K562 (cell line): ENCODE data around the gene OTOP3. TPM values are rescaled to one million over a fixed set of nuclear protein-coding genes. Genes with fewer than 3 reads are reported as not detected.

Experiments used
- CBX3 ChIP-seq, 2 experiments: IDR thresholded peaks; 1 replicate in 1 of 2; 2 replicates in 1 of 2; pipeline ENCODE4 v1.6.1; 2012; ENCODE audit warnings: inconsistent platforms in 2 of 2, low read length in 2 of 2, borderline replicate concordance in 1 of 2, control low read depth in 1 of 2
- CEBPB ChIP-seq: fragments of 450-650 bp; IDR thresholded peaks from 2 replicates; pipeline ENCODE4 v1.6.1; 2016; ENCODE audit warnings: missing genetic modification characterization, missing compliant biosample characterization
- GABPB1 ChIP-seq: sonication (generic); formaldehyde crosslinking; IDR thresholded peaks from 2 replicates; pipeline ENCODE4 v1.8.0; 2022; ENCODE audit warnings: mild to moderate bottlenecking, missing genetic modification reagents
- GTF2E2 ChIP-seq: fragments of 200-800 bp; sonication (Bioruptor generic); IDR thresholded peaks from 2 replicates; pipeline ENCODE4 v1.6.1; 2016; ENCODE audit warnings: missing genetic modification characterization, missing compliant biosample characterization
- LEF1 ChIP-seq: fragments of 450-650 bp; IDR thresholded peaks from 2 replicates; pipeline ENCODE4 v1.6.1; 2016; ENCODE audit warnings: mild to moderate bottlenecking
- SRF ChIP-seq, 2 experiments: fragments of 250-450, 450-650 bp in 1 of 2; sonication (Bioruptor Pico) in 1 of 2; sonication (generic) in 1 of 2; formaldehyde crosslinking; IDR thresholded peaks; 2 replicates each; pipeline versions ENCODE4 v1.5.0 to v1.5.1; 2020 to 2022; ENCODE audit warnings: mild to moderate bottlenecking in 1 of 2, missing genetic modification reagents in 1 of 2
- ZNF24 ChIP-seq: fragments of 450-650 bp; IDR thresholded peaks from 2 replicates; pipeline ENCODE4 v1.6.1; 2016
- polyA plus RNA-seq, 8 experiments: library from polyadenylated mRNA; depleted of rRNA in 4 of 8; stranded (reverse) in 5 of 8; unstranded in 3 of 8; fragments of >200 nt; fragmentation: Nextera tagmentation in 2 of 8; fragmentation: Illumina TruSeq in 1 of 8; extraction: Ambion mirVana in 2 of 8; extraction: Trizol in 1 of 8; gene quantifications; 2 replicates each; pipeline versions ENCODE4 v1.2.1 to v1.2.3, GENCODE V29; 2011 to 2014; ENCODE audit warnings: inconsistent platforms in 1 of 8, missing spikeins in 1 of 8
- total RNA-seq, 7 experiments: library from RNA; depleted of rRNA in 6 of 7; stranded (reverse); fragments of >200 nt in 6 of 7; fragmentation: Illumina TruSeq in 2 of 7; extraction: Trizol in 2 of 7; gene quantifications; 2 replicates each; pipeline versions ENCODE4 v1.2.1 to v1.2.3, GENCODE V29; 2011 to 2021; ENCODE audit warnings: low replicate concordance in 1 of 7
- TF ChIP-seq, protein P1 (sequence below): fragments of 450-650 bp; conservative IDR thresholded peaks from 2 replicates; pipeline ENCODE4 v1.6.1; 2016; ENCODE audit warnings: missing genetic modification characterization, low read depth, mild to moderate bottlenecking, missing compliant biosample characterization, moderate library complexity
- TF ChIP-seq, protein P2 (sequence below): fragments of 450-650 bp; conservative IDR thresholded peaks from 2 replicates; pipeline ENCODE4 v1.6.1; 2016; ENCODE audit warnings: missing genetic modification characterization, low read depth, mild to moderate bottlenecking, control low read depth, missing compliant biosample characterization
- TF ChIP-seq, protein P3 (sequence below): fragments of 450-650 bp; IDR thresholded peaks from 2 replicates; pipeline ENCODE4 v1.6.1; 2016; ENCODE audit warnings: borderline replicate concordance
- TF ChIP-seq, protein P4 (sequence below): sonication (generic); formaldehyde crosslinking; IDR thresholded peaks from 2 replicates; pipeline ENCODE4 v1.8.0; 2022; ENCODE audit warnings: mild to moderate bottlenecking, low read depth, missing genetic modification reagents
- TF ChIP-seq, protein P5 (sequence below): fragments of 250-450 bp; sonication (Bioruptor Pico); IDR thresholded peaks from 2 replicates; pipeline ENCODE4 v1.4.0; 2020
- TF ChIP-seq, protein P6 (sequence below): sonication (generic); formaldehyde crosslinking; IDR thresholded peaks from 2 replicates; pipeline ENCODE4 v1.8.1; 2022; ENCODE audit warnings: missing genetic modification reagents

The OTOP3 gene
- total and polyA plus RNA-seq, 9 of the 15 experiments (the other 6 are each of a cell fraction or from before 2014, with no cell fraction given): not detected

DNA sequence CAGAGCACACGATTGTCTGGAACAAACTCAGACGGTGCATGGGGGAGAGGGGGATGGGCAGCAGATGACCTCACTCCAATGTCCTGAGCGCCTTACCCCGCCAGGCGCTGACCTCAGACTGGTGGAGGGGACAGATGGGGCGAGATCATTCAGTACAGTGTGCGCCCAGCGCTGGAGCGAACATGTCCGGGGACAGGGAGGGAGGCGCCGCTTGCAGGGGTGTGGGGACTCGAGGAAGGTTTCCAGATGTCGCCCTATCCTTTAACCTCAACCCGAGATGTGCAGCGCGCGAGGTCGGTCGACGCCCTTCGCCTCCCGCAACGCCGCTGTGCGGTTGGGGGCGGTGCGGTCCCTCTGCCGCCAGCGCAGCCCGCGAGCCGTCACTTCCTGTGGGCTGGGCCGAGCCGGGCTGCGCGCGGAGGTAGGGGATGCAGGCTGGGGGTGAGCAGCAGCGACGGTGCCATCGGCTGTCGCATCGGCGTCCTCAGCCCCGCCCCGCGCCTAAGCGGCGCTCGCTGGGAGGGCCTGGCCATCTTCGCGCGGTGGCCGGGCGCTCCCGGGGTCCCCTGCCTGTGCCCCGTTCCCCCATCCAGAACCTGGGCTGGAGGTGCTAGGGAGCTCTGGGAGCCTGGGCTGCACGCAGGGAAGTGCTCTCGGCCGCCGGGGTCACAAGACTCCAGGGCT is 46.4 kb downstream of the OTOP3 start (continued):
- TF ChIP-seq, protein P1, sequence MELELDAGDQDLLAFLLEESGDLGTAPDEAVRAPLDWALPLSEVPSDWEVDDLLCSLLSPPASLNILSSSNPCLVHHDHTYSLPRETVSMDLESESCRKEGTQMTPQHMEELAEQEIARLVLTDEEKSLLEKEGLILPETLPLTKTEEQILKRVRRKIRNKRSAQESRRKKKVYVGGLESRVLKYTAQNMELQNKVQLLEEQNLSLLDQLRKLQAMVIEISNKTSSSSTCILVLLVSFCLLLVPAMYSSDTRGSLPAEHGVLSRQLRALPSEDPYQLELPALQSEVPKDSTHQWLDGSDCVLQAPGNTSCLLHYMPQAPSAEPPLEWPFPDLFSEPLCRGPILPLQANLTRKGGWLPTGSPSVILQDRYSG (tag): peak; percentile 27; the same call in 1 of the 2 replicates
- TF ChIP-seq, protein P2, sequence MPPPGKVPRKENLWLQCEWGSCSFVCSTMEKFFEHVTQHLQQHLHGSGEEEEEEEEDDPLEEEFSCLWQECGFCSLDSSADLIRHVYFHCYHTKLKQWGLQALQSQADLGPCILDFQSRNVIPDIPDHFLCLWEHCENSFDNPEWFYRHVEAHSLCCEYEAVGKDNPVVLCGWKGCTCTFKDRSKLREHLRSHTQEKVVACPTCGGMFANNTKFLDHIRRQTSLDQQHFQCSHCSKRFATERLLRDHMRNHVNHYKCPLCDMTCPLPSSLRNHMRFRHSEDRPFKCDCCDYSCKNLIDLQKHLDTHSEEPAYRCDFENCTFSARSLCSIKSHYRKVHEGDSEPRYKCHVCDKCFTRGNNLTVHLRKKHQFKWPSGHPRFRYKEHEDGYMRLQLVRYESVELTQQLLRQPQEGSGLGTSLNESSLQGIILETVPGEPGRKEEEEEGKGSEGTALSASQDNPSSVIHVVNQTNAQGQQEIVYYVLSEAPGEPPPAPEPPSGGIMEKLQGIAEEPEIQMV (tag): no peak
- TF ChIP-seq, protein P3, sequence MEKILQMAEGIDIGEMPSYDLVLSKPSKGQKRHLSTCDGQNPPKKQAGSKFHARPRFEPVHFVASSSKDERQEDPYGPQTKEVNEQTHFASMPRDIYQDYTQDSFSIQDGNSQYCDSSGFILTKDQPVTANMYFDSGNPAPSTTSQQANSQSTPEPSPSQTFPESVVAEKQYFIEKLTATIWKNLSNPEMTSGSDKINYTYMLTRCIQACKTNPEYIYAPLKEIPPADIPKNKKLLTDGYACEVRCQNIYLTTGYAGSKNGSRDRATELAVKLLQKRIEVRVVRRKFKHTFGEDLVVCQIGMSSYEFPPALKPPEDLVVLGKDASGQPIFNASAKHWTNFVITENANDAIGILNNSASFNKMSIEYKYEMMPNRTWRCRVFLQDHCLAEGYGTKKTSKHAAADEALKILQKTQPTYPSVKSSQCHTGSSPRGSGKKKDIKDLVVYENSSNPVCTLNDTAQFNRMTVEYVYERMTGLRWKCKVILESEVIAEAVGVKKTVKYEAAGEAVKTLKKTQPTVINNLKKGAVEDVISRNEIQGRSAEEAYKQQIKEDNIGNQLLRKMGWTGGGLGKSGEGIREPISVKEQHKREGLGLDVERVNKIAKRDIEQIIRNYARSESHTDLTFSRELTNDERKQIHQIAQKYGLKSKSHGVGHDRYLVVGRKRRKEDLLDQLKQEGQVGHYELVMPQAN: peak; percentile 77
- TF ChIP-seq SRF (CRISPR knock-in tag; IDR thresholded peaks at IDR 0.05) (peak in 1 of 2 experiments; percentile 64; a peak in 1 of 4 replicates), CEBPB (tag) (no peak), ZNF24 (peak; percentile 6; the same call in 1 of the 2 replicates), GTF2E2 (0 out of 2 replicates have a peak, but pooled peaks have one; percentile 57), LEF1 (peak; percentile 86), GABPB1 (CRISPR knock-in tag) (peak; percentile 94), CBX3 (IDR thresholded peaks at IDR 0.05; ENCODE audit: borderline replicate concordance in 1 of 2, low read length in 2 of 2) (no peak; a peak in 1 of 3 replicates)
- TF ChIP-seq, protein P4, sequence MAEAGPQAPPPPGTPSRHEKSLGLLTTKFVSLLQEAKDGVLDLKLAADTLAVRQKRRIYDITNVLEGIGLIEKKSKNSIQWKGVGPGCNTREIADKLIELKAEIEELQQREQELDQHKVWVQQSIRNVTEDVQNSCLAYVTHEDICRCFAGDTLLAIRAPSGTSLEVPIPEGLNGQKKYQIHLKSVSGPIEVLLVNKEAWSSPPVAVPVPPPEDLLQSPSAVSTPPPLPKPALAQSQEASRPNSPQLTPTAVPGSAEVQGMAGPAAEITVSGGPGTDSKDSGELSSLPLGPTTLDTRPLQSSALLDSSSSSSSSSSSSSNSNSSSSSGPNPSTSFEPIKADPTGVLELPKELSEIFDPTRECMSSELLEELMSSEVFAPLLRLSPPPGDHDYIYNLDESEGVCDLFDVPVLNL (CRISPR knock-in tag): peak; percentile 7; the same call in 1 of the 2 replicates
- TF ChIP-seq, protein P5, sequence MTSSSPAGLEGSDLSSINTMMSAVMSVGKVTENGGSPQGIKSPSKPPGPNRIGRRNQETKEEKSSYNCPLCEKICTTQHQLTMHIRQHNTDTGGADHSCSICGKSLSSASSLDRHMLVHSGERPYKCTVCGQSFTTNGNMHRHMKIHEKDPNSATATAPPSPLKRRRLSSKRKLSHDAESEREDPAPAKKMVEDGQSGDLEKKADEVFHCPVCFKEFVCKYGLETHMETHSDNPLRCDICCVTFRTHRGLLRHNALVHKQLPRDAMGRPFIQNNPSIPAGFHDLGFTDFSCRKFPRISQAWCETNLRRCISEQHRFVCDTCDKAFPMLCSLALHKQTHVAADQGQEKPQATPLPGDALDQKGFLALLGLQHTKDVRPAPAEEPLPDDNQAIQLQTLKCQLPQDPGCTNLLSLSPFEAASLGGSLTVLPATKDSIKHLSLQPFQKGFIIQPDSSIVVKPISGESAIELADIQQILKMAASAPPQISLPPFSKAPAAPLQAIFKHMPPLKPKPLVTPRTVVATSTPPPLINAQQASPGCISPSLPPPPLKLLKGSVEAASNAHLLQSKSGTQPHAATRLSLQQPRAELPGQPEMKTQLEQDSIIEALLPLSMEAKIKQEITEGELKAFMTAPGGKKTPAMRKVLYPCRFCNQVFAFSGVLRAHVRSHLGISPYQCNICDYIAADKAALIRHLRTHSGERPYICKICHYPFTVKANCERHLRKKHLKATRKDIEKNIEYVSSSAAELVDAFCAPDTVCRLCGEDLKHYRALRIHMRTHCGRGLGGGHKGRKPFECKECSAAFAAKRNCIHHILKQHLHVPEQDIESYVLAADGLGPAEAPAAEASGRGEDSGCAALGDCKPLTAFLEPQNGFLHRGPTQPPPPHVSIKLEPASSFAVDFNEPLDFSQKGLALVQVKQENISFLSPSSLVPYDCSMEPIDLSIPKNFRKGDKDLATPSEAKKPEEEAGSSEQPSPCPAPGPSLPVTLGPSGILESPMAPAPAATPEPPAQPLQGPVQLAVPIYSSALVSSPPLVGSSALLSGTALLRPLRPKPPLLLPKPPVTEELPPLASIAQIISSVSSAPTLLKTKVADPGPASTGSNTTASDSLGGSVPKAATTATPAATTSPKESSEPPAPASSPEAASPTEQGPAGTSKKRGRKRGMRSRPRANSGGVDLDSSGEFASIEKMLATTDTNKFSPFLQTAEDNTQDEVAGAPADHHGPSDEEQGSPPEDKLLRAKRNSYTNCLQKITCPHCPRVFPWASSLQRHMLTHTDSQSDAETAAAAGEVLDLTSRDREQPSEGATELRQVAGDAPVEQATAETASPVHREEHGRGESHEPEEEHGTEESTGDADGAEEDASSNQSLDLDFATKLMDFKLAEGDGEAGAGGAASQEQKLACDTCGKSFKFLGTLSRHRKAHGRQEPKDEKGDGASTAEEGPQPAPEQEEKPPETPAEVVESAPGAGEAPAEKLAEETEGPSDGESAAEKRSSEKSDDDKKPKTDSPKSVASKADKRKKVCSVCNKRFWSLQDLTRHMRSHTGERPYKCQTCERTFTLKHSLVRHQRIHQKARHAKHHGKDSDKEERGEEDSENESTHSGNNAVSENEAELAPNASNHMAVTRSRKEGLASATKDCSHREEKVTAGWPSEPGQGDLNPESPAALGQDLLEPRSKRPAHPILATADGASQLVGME (CRISPR knock-in tag): no peak
- TF ChIP-seq, protein P6, sequence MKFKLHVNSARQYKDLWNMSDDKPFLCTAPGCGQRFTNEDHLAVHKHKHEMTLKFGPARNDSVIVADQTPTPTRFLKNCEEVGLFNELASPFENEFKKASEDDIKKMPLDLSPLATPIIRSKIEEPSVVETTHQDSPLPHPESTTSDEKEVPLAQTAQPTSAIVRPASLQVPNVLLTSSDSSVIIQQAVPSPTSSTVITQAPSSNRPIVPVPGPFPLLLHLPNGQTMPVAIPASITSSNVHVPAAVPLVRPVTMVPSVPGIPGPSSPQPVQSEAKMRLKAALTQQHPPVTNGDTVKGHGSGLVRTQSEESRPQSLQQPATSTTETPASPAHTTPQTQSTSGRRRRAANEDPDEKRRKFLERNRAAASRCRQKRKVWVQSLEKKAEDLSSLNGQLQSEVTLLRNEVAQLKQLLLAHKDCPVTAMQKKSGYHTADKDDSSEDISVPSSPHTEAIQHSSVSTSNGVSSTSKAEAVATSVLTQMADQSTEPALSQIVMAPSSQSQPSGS (CRISPR knock-in tag): peak; percentile 51; the same call in 1 of the 2 replicates
